ENCODE results near the gene PCNA. TPM values are rescaled to one million over a fixed set of nuclear protein-coding genes. Genes with fewer than 3 reads are reported as not detected.
A peak's percentile ranks its signal among the peaks of the same experiment; 100 is the strongest.

The PCNA gene
- total and polyA plus RNA-seq, 10 donors: 39.6 to 106 (median 52.0) TPM

- Histone ChIP-seq H3K36me3 (peaks cover 3 to 39% (median 26%) of the 10 kb centered on the region in 6 donors), H3K27me3 (replicated peaks in 1 of 7) (no peaks in the 10 kb centered on the region), H3K4me3 (peak overlapping the region; percentile 77 to 96 (median 91)), H3K27ac (peak overlapping the region in 5 of 8 donors; percentile 91 to 95 (median 94)), H3K9me3 (no peaks in the 10 kb centered on the region), H3K4me1 (peaks cover 16 to 72% (median 38%) of the 10 kb centered on the region in 6 donors)
- TF ChIP-seq POLR2A (IDR thresholded peaks at IDR 0.05) (no peak), CTCF (IDR thresholded peaks at IDR 0.05 in 8 of 11, conservative IDR thresholded peaks at IDR 0.05 in 3 of 11) (no peak)
- intact Hi-C loops (cut with DNase I; ENCODE audit: low total_unique reads): no loop called here
- 4 to 8% (median 5%) methylated on average over 23 of the region's 23 CpGs for WGBS, 5 donors
- no peak for DNase-seq
Observed at GRCh38 chr20:5118220-5119142, 1.3 kb downstream of the PCNA start.

GRCh38 chr20:5116875-5117274, 2.9 kb downstream of the PCNA start:
- 47 to 77% (median 73%) methylated on average over 3 of the region's 3 CpGs for WGBS, 5 donors
- no peak for DNase-seq
- H3K27ac ChIP-seq: no peak overlapping the region
- peaks cover 3 to 39% (median 26%) of the 10 kb centered on the region in 6 donors for H3K36me3 ChIP-seq
- H3K9me3 ChIP-seq: no peaks in the 10 kb centered on the region
- H3K4me3 ChIP-seq: no peak overlapping the region
- TF ChIP-seq POLR2A (IDR thresholded peaks at IDR 0.05) (no peak), CTCF (IDR thresholded peaks at IDR 0.05 in 8 of 11, conservative IDR thresholded peaks at IDR 0.05 in 3 of 11) (no peak)
- H3K27me3 ChIP-seq (replicated peaks in 1 of 7): no peaks in the 10 kb centered on the region
- peaks cover 19 to 73% (median 47%) of the 10 kb centered on the region in 6 donors for H3K4me1 ChIP-seq
- intact Hi-C loops (cut with DNase I; ENCODE audit: low total_unique reads): no loop called here

DNA sequence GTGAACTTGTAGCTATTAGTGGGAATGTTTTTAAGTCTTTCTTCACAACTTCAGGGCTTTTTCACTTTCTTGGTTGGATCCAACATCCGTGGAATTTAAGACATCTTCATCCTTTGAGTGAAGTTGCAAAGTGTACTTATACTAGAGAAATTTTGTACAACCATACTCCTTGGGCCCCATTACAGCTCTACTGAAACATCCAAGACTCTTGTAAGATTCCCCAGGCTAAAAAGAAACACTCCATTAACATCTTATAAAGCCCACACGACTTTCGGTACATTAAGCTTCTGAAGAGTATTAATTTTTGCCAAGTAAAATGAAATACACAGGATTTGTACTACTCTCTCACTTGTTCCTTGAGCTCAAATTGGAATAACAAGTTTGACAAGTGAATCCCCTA, 5.4 kb downstream of the PCNA start:
- TF ChIP-seq POLR2A (IDR thresholded peaks at IDR 0.05) (no peak), POLR2AphosphoS5 (IDR thresholded peaks at IDR 0.05) (no peak), CTCF (IDR thresholded peaks at IDR 0.05 in 8 of 11, conservative IDR thresholded peaks at IDR 0.05 in 3 of 11) (no peak)
- Histone ChIP-seq H3K36me3 (peaks cover 3 to 58% (median 40%) of the 10 kb centered on the region in 6 donors), H3K27ac (no peak overlapping the region), H3K27me3 (replicated peaks in 1 of 7) (no peaks in the 10 kb centered on the region), H3K4me3 (no peak overlapping the region), H3K4me1 (peaks cover 21 to 74% (median 44%) of the 10 kb centered on the region in 6 donors), H3K9me3 (no peaks in the 10 kb centered on the region)
- DNase-seq: no peak
- intact Hi-C loops (cut with DNase I; ENCODE audit: low total_unique reads): no loop called here
- 28 to 79% (median 59%) methylated on average over 3 of the region's 3 CpGs for WGBS, 5 donors

- H3K27ac ChIP-seq: peak overlapping the region; percentile 95 to 99 (median 98)
- H3K27me3 ChIP-seq (replicated peaks in 1 of 7): no peaks in the 10 kb centered on the region
- 34 to 45% (median 39%) methylated on average over 3 of the region's 3 CpGs for WGBS, 5 donors
- H3K4me1 ChIP-seq: peaks cover 17 to 75% (median 36%) of the 10 kb centered on the region in 6 donors
- H3K4me3 ChIP-seq: peak overlapping the region; percentile 43 to 92 (median 82)
- TF ChIP-seq POLR2AphosphoS5 (IDR thresholded peaks at IDR 0.05) (no peak), CTCF (IDR thresholded peaks at IDR 0.05 in 8 of 11, conservative IDR thresholded peaks at IDR 0.05 in 3 of 11) (no peak), POLR2A (IDR thresholded peaks at IDR 0.05) (no peak)
- DNase-seq: no peak
- H3K9me3 ChIP-seq: no peaks in the 10 kb centered on the region
- peaks cover 3 to 66% (median 48%) of the 10 kb centered on the region in 6 donors for H3K36me3 ChIP-seq
- intact Hi-C loops (cut with DNase I; ENCODE audit: low total_unique reads): no loop called here
Observed at GRCh38 chr20:5113615-5113986, 6.2 kb downstream of the PCNA start.
